GM12891 (cell line): ENCODE results near the gene KAZN.

Experiments
- POLR2A ChIP-seq: IDR thresholded peaks from 2 replicates; pipeline ENCODE4 v1.6.1; 2011; ENCODE audit warnings: low read depth, low read length, control low read depth
- POLR2AphosphoS5 ChIP-seq: IDR thresholded peaks from 2 replicates; pipeline ENCODE4 v1.6.1; 2011; ENCODE audit warnings: low read depth, low read length, control low read depth

GRCh38 chr1:14871218-14871970 is 272.9 kb downstream of the KAZN start:
- TF ChIP-seq POLR2AphosphoS5 (no peak), POLR2A (no peak)
